ENCODE results near the gene SLC36A3.

SLC36A3 gene

GRCh38 chr5:151283120-151283825, 20.3 kb downstream of the SLC36A3 start:
- no peak for TF ChIP-seq CTCF (IDR thresholded peaks at IDR 0.05; ENCODE audit: borderline replicate concordance, control extremely low read depth, extremely low read depth, insufficient read depth, missing control alignments)
- DNase-seq (ENCODE audit: low spot score) = no peak

DNA sequence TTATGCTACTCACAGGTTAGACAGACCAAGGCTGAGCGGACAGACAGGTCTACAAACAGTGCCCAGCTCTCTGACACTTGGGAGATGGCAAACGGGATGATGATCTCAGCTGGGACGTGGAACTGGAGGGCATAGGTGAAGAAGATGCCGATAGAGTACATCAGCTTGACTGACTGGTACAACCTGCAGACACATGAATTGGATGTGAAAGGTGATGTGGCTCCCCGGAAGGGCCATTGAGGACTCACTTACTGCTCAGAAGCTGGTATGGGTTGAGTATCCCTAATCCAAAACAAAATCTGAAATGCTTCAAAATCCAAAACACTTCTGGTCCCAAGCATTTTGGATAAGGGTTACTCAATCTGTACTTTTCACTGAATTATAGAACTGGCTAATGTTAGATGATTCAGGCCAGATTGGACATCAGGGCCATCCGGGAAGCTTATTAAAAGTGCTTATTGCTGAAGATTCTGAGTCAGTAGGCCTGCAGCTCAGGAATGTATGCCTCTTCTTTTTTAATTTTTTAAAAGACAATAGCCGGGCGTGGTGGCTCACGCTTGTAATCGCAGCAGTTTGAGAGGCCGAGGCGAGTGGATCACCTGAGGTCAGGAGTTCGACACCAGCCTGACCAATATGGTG, 22.4 kb downstream of the SLC36A3 start:
- no peak for DNase-seq (ENCODE audit: low spot score)
- in situ Hi-C loops (cut with MboI; ENCODE audit: low sequenced_read_pairs, unreplicated experiment) = no loop called here
- no peak for TF ChIP-seq CTCF (IDR thresholded peaks at IDR 0.05; ENCODE audit: borderline replicate concordance, control extremely low read depth, extremely low read depth, insufficient read depth, missing control alignments)

More at GRCh38 chr5:151283120-151283825, 20.3 kb downstream of the SLC36A3 start:
- in situ Hi-C loops (cut with MboI; ENCODE audit: low sequenced_read_pairs, unreplicated experiment) = no loop called here

- in situ Hi-C loops (cut with MboI; ENCODE audit: low sequenced_read_pairs, unreplicated experiment) = no loop called here
- DNase-seq (ENCODE audit: low spot score) = no peak
- no peak for TF ChIP-seq CTCF (IDR thresholded peaks at IDR 0.05; ENCODE audit: borderline replicate concordance, control extremely low read depth, extremely low read depth, insufficient read depth, missing control alignments)
These were observed 23.1 kb downstream of the SLC36A3 start for GRCh38 chr5:151280443-151280842.

DNA sequence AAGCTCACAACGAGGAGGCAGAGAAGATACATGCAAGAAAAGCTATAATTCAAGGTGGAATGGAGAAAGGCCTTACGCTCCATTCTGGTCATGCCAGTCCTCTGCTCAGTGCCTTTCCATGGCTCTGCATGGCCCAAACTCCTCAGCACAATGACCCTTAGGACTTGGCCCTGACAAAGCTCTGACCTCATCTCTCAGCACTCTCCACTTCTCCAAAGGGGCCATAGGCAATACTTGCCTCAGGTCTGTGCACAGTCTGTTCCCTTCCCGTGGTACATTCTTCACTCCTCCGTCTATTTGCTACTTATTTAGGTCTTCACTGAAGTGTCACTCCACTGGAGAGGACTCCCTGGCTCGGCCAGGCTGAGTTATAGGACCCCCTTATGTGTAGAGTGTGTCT, 24.7 kb downstream of the SLC36A3 start:
- in situ Hi-C loops (cut with MboI; ENCODE audit: low sequenced_read_pairs, unreplicated experiment) = no loop called here
- no peak for TF ChIP-seq CTCF (IDR thresholded peaks at IDR 0.05; ENCODE audit: borderline replicate concordance, control extremely low read depth, extremely low read depth, insufficient read depth, missing control alignments)
- no peak for DNase-seq (ENCODE audit: low spot score)

GRCh38 chr5:151275803-151276202, 27.8 kb downstream of the SLC36A3 start:
- no peak for TF ChIP-seq CTCF (IDR thresholded peaks at IDR 0.05; ENCODE audit: borderline replicate concordance, control extremely low read depth, extremely low read depth, insufficient read depth, missing control alignments)
- in situ Hi-C loops (cut with MboI; ENCODE audit: low sequenced_read_pairs, unreplicated experiment) = no loop called here

DNA sequence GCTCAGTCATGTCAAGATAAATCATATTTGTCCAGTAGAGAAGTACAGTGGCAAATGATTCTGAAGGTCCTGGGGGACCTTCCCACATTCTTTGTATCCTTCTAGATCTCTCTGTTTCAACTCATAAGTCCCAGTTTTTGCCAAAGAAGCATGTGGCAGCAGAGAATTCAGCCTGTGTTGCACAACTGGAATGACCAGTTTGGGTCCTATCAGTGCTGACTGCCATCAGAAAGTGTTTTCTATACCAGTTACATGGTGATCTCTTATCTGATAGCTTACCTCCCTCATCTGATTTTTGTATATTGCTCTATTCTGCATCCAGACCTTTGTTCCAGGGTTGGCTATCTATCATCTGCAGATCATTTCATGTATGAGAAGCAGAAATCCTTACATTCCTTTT, 28.9 kb downstream of the SLC36A3 start:
- in situ Hi-C loops (cut with MboI; ENCODE audit: low sequenced_read_pairs, unreplicated experiment) = no loop called here
- no peak for TF ChIP-seq CTCF (IDR thresholded peaks at IDR 0.05; ENCODE audit: borderline replicate concordance, control extremely low read depth, extremely low read depth, insufficient read depth, missing control alignments)
- DNase-seq (ENCODE audit: low spot score) = no peak

More at GRCh38 chr5:151275803-151276202, 27.8 kb downstream of the SLC36A3 start:
- no peak for DNase-seq (ENCODE audit: low spot score)
